Measurements from ENCODE around the gene ALX4. TPM values are rescaled to one million over a fixed set of nuclear protein-coding genes. Genes with fewer than 3 reads are reported as not detected.

The ALX4 gene
- total RNA-seq, 2 experiments from 2014 or later: not detected

GRCh38 chr11:44235765-44236201, 74.2 kb downstream of the ALX4 start:
- Histone ChIP-seq H3K36me3 (ENCODE audit: insufficient read depth, low read length) (peaks cover 10% of the 10 kb centered on the region; the same call in 1 of the 2 replicates), H3K9me2 (ENCODE audit: insufficient read depth, low read length) (no peaks in the 10 kb centered on the region), H3K4me3 (ENCODE audit: low read depth, low read length, poor library complexity, severe bottlenecking) (no peak overlapping the region), H4K20me1 (ENCODE audit: insufficient read depth, low read length) (no peaks in the 10 kb centered on the region), H3K4me1 (ENCODE audit: insufficient read depth, low read length, poor library complexity, severe bottlenecking) (no peaks in the 10 kb centered on the region), H3K79me2 (ENCODE audit: insufficient read depth, low read depth, low read length) (no peaks in the 10 kb centered on the region), H3K4me2 (ENCODE audit: low read length) (no peak overlapping the region), H3K27ac (ENCODE audit: low read depth, low read length, poor library complexity, severe bottlenecking) (no peak overlapping the region), H2AFZ (ENCODE audit: low read length) (no peak overlapping the region), H3K9me3 (ENCODE audit: low read length) (no peaks in the 10 kb centered on the region)
- POLR2A ChIA-PET: interaction anchor here (1.1 kb wide), 1 partner anchor 23 kb away, joined by 3 read pairs; no protein-coding TSS in a partner anchor
- no peak for TF ChIP-seq CTCF (conservative IDR thresholded peaks at IDR 0.05; ENCODE audit: low read length)
- TF ChIP-seq EZH2phosphoT487 (IDR thresholded peaks at IDR 0.05; ENCODE audit: borderline replicate concordance, low read depth, low read length): no peak
- no peak for DNase-seq (ENCODE audit: low spot score)
- intact Hi-C loops (cut with micrococcal nuclease; ENCODE audit: unreplicated experiment): no loop called here
- no TSS peak for BruUV-seq (replicated peaks)
- CTCF ChIA-PET (ENCODE audit: unreplicated experiment): no interaction called here

GRCh38 chr11:44229624-44230023, 80.3 kb downstream of the ALX4 start:
- TF ChIP-seq EZH2phosphoT487 (IDR thresholded peaks at IDR 0.05; ENCODE audit: borderline replicate concordance, low read depth, low read length): no peak
- TF ChIP-seq CTCF (conservative IDR thresholded peaks at IDR 0.05; ENCODE audit: low read length): no peak
- Histone ChIP-seq H3K4me3 (ENCODE audit: low read depth, low read length, poor library complexity, severe bottlenecking) (no peak overlapping the region), H3K4me1 (ENCODE audit: insufficient read depth, low read length, poor library complexity, severe bottlenecking) (no peaks in the 10 kb centered on the region), H2AFZ (ENCODE audit: low read length) (no peak overlapping the region), H3K4me2 (ENCODE audit: low read length) (no peak overlapping the region), H4K20me1 (ENCODE audit: insufficient read depth, low read length) (no peaks in the 10 kb centered on the region), H3K36me3 (ENCODE audit: insufficient read depth, low read length) (no peaks in the 10 kb centered on the region), H3K79me2 (ENCODE audit: insufficient read depth, low read depth, low read length) (no peaks in the 10 kb centered on the region), H3K9me3 (ENCODE audit: low read length) (no peaks in the 10 kb centered on the region), H3K9me2 (ENCODE audit: insufficient read depth, low read length) (no peaks in the 10 kb centered on the region), H3K27ac (ENCODE audit: low read depth, low read length, poor library complexity, severe bottlenecking) (no peak overlapping the region)
- ChIA-PET POLR2A (no interaction called here), CTCF (ENCODE audit: unreplicated experiment) (no interaction called here)
- intact Hi-C loops (cut with micrococcal nuclease; ENCODE audit: unreplicated experiment): no loop called here
- BruUV-seq (replicated peaks): no TSS peak
- no peak for DNase-seq (ENCODE audit: low spot score)

GRCh38 chr11:44229098-44229497, 80.8 kb downstream of the ALX4 start:
- no peak overlapping the region for H2AFZ ChIP-seq (ENCODE audit: low read length)
- H3K4me1 ChIP-seq (ENCODE audit: insufficient read depth, low read length, poor library complexity, severe bottlenecking): no peaks in the 10 kb centered on the region
- H3K36me3 ChIP-seq (ENCODE audit: insufficient read depth, low read length): no peaks in the 10 kb centered on the region
- H4K20me1 ChIP-seq (ENCODE audit: insufficient read depth, low read length): no peaks in the 10 kb centered on the region
- no peak overlapping the region for H3K4me3 ChIP-seq (ENCODE audit: low read depth, low read length, poor library complexity, severe bottlenecking)
- ChIA-PET POLR2A (no interaction called here), CTCF (ENCODE audit: unreplicated experiment) (no interaction called here)
- no peak overlapping the region for H3K4me2 ChIP-seq (ENCODE audit: low read length)
- H3K9me3 ChIP-seq (ENCODE audit: low read length): no peaks in the 10 kb centered on the region
- H3K9me2 ChIP-seq (ENCODE audit: insufficient read depth, low read length): no peaks in the 10 kb centered on the region
- no TSS peak for BruUV-seq (replicated peaks)
- no peak overlapping the region for H3K27ac ChIP-seq (ENCODE audit: low read depth, low read length, poor library complexity, severe bottlenecking)
- no peak for DNase-seq (ENCODE audit: low spot score)
- no peaks in the 10 kb centered on the region for H3K79me2 ChIP-seq (ENCODE audit: insufficient read depth, low read depth, low read length)
- intact Hi-C loops (cut with micrococcal nuclease; ENCODE audit: unreplicated experiment): no loop called here
- TF ChIP-seq EZH2phosphoT487 (IDR thresholded peaks at IDR 0.05; ENCODE audit: borderline replicate concordance, low read depth, low read length): no peak
- no peak for TF ChIP-seq CTCF (conservative IDR thresholded peaks at IDR 0.05; ENCODE audit: low read length)

All from OCI-LY7 (cell line).